OCI-LY3 (cell line): Measurements from ENCODE around the gene BDH2.

Source experiments
- EZH2phosphoT487 ChIP-seq: fragments of 200-600 bp; shearing (Covaris generic); IDR thresholded peaks from 2 replicates; pipeline ENCODE4 v1.6.1; 2018; ENCODE audit warnings: antibody characterized with exemption, mixed run types, low read depth
- TF ChIP-seq, protein P1 (sequence below): fragments of 200-600, 300-600 bp; sonication (generic); IDR thresholded peaks from 2 replicates; pipeline ENCODE4 v1.5.1; 2014; ENCODE audit warnings: antibody characterized with exemption, low read length, low read depth

DNA sequence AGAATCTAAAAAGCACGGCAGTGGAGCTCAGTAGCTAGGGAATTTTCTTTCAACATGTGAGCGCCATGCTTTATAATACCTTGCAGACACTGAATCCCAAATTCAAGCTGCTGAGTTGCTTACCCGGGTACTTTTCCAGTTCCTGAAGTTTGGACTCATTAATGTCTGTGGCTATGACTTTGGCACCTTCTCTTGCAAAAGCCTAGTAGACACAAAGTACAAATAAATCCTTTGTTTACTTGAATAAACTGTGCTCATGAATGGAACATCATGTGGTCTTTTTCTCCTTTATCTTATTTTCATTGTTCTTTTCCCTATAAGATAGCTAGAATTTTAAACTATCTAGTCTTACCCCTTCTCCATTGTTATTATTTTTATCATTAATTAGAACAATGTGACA lies 4.6 kb downstream of the BDH2 start:
- TF ChIP-seq, protein P1, sequence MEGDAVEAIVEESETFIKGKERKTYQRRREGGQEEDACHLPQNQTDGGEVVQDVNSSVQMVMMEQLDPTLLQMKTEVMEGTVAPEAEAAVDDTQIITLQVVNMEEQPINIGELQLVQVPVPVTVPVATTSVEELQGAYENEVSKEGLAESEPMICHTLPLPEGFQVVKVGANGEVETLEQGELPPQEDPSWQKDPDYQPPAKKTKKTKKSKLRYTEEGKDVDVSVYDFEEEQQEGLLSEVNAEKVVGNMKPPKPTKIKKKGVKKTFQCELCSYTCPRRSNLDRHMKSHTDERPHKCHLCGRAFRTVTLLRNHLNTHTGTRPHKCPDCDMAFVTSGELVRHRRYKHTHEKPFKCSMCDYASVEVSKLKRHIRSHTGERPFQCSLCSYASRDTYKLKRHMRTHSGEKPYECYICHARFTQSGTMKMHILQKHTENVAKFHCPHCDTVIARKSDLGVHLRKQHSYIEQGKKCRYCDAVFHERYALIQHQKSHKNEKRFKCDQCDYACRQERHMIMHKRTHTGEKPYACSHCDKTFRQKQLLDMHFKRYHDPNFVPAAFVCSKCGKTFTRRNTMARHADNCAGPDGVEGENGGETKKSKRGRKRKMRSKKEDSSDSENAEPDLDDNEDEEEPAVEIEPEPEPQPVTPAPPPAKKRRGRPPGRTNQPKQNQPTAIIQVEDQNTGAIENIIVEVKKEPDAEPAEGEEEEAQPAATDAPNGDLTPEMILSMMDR: no peak
- TF ChIP-seq EZH2phosphoT487: no peak
